ENCODE results near the gene SRPX.

DNA sequence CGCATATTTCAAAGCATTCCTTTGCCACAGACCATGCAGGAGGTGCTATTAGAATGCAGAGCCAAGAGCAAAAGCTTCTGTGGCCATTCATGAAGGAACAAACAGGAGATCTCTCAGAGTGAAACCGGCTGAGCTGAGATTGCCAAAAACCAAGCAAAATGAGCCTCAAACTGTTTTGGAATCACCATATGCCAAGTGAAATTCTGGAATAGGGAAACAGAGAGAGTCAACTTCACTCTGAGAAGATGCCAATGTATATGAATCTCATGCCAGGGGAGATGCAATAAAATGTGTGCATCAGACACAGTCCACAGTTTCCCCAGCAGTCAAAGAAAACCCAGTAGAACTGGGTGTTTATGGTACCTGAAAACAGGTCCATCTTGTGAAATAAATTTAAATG is 42.3 kb downstream of the SRPX start:
- TF ChIP-seq CTCF (IDR thresholded peaks at IDR 0.05; ENCODE audit: low read length): no peak
- TF ChIP-seq EZH2 (IDR thresholded peaks at IDR 0.05; ENCODE audit: borderline replicate concordance, low read length): no peak

All from OCI-LY1 (cell line).